HepG2 (cell line): ENCODE results near the gene ODAD4. TPM values are rescaled to one million over a fixed set of nuclear protein-coding genes. Genes with fewer than 3 reads are reported as not detected.

Source experiments
- ATAC-seq: fragments of 200-7000 bp; cut with Tn5 transposase; 3 replicates; pipeline ENCODE4 v1.9.1; 2020; ENCODE audit warnings: mild to moderate bottlenecking, moderate library complexity
- BruUV-seq: library from RNA; stranded (reverse); fragments of 400-500 nt; replicated peaks from 2 replicates; lab custom pipeline; 2021; lab: Mats Ljungman, UMichigan
- CTCF ChIA-PET: fragments of 300-600 bp; formaldehyde crosslinking; extraction: SDS; loops from one replicate; lab custom pipeline; 2021; ENCODE audit warnings: low total read pairs, inconsistent platforms, low intra/inter-chr PET ratio; lab: Yijun Ruan, JAX
- POLR2A ChIA-PET: fragments of 350-600 bp; sonication (Branson Sonifier 250); formaldehyde crosslinking; loops from one replicate; lab custom pipeline; 2020; ENCODE audit warnings: antibody characterized with exemption, inconsistent platforms; lab: Yijun Ruan, JAX
- DNase-seq: peaks from one replicate; pipeline ENCODE4 v3.0.0-alpha.2; 2015; ENCODE audit warnings: low spot score
- FAIRE-seq: peaks from 3 replicates; lab custom pipeline; 2011; peaks lifted over from hg19 to GRCh38; lab: Jason Lieb, UNC
- H2AFZ ChIP-seq: one replicate; pipeline ENCODE4 v1.6.1; 2011; ENCODE audit warnings: low read length, inconsistent platforms
- H3K27ac ChIP-seq: fragments of 300-600 bp; 3 replicates; pipeline ENCODE4 v1.8.0; 2011; ENCODE audit warnings: mixed run types, mild to moderate bottlenecking, mixed read lengths, low read length, inconsistent platforms; ENCODE audit not compliant: insufficient read depth; ENCODE audit errors: extremely low read length
- H3K27me3 ChIP-seq, 2 experiments: fragments of 200-600 bp in 1 of 2; 2 replicates in 1 of 2; 3 replicates in 1 of 2; pipeline versions ENCODE4 v1.6.0 to v1.8.0; 2011; ENCODE audit warnings: low read length in 2 of 2, mild to moderate bottlenecking in 2 of 2, moderate library complexity in 2 of 2, inconsistent platforms in 1 of 2; ENCODE audit not compliant: insufficient read depth in 2 of 2, control insufficient read depth in 1 of 2
- H3K36me3 ChIP-seq, 2 experiments: fragments of 200-600 bp in 1 of 2; replicated peaks in 1 of 2; 2 replicates in 1 of 2; 3 replicates in 1 of 2; pipeline versions ENCODE4 v1.5.1 to v1.8.0; 2011; ENCODE audit warnings: low read length in 2 of 2, inconsistent platforms in 1 of 2; ENCODE audit not compliant: insufficient read depth in 2 of 2, control insufficient read depth in 1 of 2
- H3K4me1 ChIP-seq: 2 replicates; pipeline ENCODE4 v1.5.1; 2012; ENCODE audit warnings: low read length, inconsistent platforms; ENCODE audit not compliant: insufficient read depth
- H3K4me2 ChIP-seq: 2 replicates; pipeline ENCODE4 v1.6.0; 2011; ENCODE audit warnings: low read depth, low read length, inconsistent platforms
- H3K4me3 ChIP-seq, 3 experiments: fragments of 200-600 bp in 1 of 3; sonication (generic), shearing (Covaris generic) in 1 of 3; replicated peaks in 1 of 3; 2 replicates each; pipeline ENCODE4 v1.5.1; 2011 to 2016; ENCODE audit warnings: low read length in 3 of 3, inconsistent platforms in 2 of 3, low read depth in 2 of 3, mild to moderate bottlenecking in 2 of 3, control low read depth in 1 of 3, mixed read lengths in 1 of 3; ENCODE audit not compliant: insufficient read depth in 1 of 3
- H3K79me2 ChIP-seq: one replicate; pipeline ENCODE4 v1.6.1; 2011; ENCODE audit warnings: low read length, inconsistent platforms; ENCODE audit not compliant: insufficient read depth
- H3K9ac ChIP-seq: 2 replicates; pipeline ENCODE4 v1.6.0; 2011; ENCODE audit warnings: mild to moderate bottlenecking, low read depth, low read length, inconsistent platforms; ENCODE audit not compliant: insufficient read depth
- H3K9me3 ChIP-seq: 2 replicates; pipeline ENCODE4 v1.5.1; 2012; ENCODE audit warnings: mild to moderate bottlenecking, low read length
- H4K20me1 ChIP-seq: 2 replicates; pipeline ENCODE4 v1.6.0; 2011; ENCODE audit warnings: inconsistent platforms, mild to moderate bottlenecking, low read length, moderate library complexity; ENCODE audit not compliant: insufficient read depth
- CCDC6 ChIP-seq: sonication (generic); formaldehyde crosslinking; IDR thresholded peaks from 2 replicates; pipeline ENCODE4 v1.8.1; 2022; ENCODE audit warnings: mild to moderate bottlenecking, missing genetic modification reagents, moderate library complexity
- EZH2 ChIP-seq: conservative IDR thresholded peaks from 2 replicates; pipeline ENCODE4 v1.6.1; 2012; ENCODE audit warnings: mild to moderate bottlenecking, low read depth, low read length, moderate library complexity
- HDAC2 ChIP-seq: sonication (generic); formaldehyde crosslinking; IDR thresholded peaks from 2 replicates; pipeline ENCODE4 v1.4.0; 2020; ENCODE audit warnings: missing genetic modification reagents
- KAT8 ChIP-seq: IDR thresholded peaks from 2 replicates; pipeline ENCODE4 v1.6.1; 2016; ENCODE audit warnings: missing genetic modification reagents, missing compliant biosample characterization
- LCORL ChIP-seq, 2 experiments: fragments of 450-650 bp in 1 of 2; sonication (generic) in 1 of 2; formaldehyde crosslinking in 1 of 2; IDR thresholded peaks; 2 replicates each; pipeline versions ENCODE4 v1.5.0 to v1.6.1; 2017 to 2020; ENCODE audit warnings: antibody characterized with exemption in 1 of 2, missing genetic modification reagents in 1 of 2
- RFX3 ChIP-seq: IDR thresholded peaks from 2 replicates; pipeline ENCODE4 v1.6.1; 2016; ENCODE audit warnings: missing biosample characterization, missing genetic modification reagents
- SAFB2 ChIP-seq: sonication (generic); formaldehyde crosslinking; IDR thresholded peaks from 2 replicates; pipeline ENCODE4 v1.5.1; 2020; ENCODE audit warnings: missing genetic modification reagents, low read depth, mild to moderate bottlenecking, borderline replicate concordance
- SMC3 ChIP-seq: IDR thresholded peaks from 2 replicates; pipeline ENCODE4 v1.6.1; 2011; ENCODE audit warnings: low read length, improper control_type of control experiment
- ZBTB44 ChIP-seq: sonication (generic); formaldehyde crosslinking; IDR thresholded peaks from 2 replicates; pipeline ENCODE4 v1.4.0; 2020; ENCODE audit warnings: missing genetic modification reagents
- ZFY ChIP-seq: sonication (generic); formaldehyde crosslinking; IDR thresholded peaks from 2 replicates; pipeline ENCODE4 v1.4.0; 2020; ENCODE audit warnings: missing genetic modification reagents
- ZNF18 ChIP-seq: sonication (generic); formaldehyde crosslinking; IDR thresholded peaks from 2 replicates; pipeline ENCODE4 v1.8.0; 2022; ENCODE audit warnings: mild to moderate bottlenecking, missing genetic modification reagents; ENCODE audit not compliant: insufficient replicate concordance
- ZNF563 ChIP-seq: sonication (generic); formaldehyde crosslinking; IDR thresholded peaks from 2 replicates; pipeline ENCODE4 v1.8.0; 2022; ENCODE audit warnings: mild to moderate bottlenecking, moderate library complexity, missing genetic modification reagents
- WGBS: methylation state at CpG from one replicate; pipeline ENCODE4 v1.1.6; 2017; ENCODE audit warnings: low lambda C conversion rate; 5-methylcytosine and 5-hydroxymethylcytosine counted together
- in situ Hi-C: cut with HindIII; loops from 2 replicates; pipeline ENCODE4 v1.10.0; 2017; ENCODE audit warnings: low pct_unique_long_range_greater_than_20kb; ENCODE audit not compliant: extremely low pct_ligation_motif_present
- intact Hi-C: fragments of 100-400 bp; cut with micrococcal nuclease; formaldehyde crosslinking; loops from one replicate; pipeline ENCODE4 v1.10.0; 2022; ENCODE audit not compliant: unreplicated experiment
- polyA plus RNA-seq, 8 experiments: library from polyadenylated mRNA; depleted of rRNA in 3 of 8; stranded (reverse) in 7 of 8; unstranded in 1 of 8; fragments of >200 nt; fragmentation: Illumina TruSeq in 4 of 8; extraction: Trizol in 4 of 8; gene quantifications; 2 replicates each; pipeline versions ENCODE4 v1.2.1 to v1.2.3, GENCODE V29; 2011 to 2016; ENCODE audit warnings: low read depth in 4 of 8, missing spikeins in 1 of 8, mixed read lengths in 1 of 8; ENCODE audit not compliant: insufficient read depth in 1 of 8
- total RNA-seq, 5 experiments: library from RNA; depleted of rRNA; stranded (reverse); fragments of >200 nt; fragmentation: Illumina TruSeq; extraction: Trizol; gene quantifications; 2 replicates each; pipeline ENCODE4 v1.2.3, GENCODE V29; 2016; ENCODE audit warnings: low read depth in 1 of 5
- TF ChIP-seq, protein P1 (sequence below): sonication (generic); formaldehyde crosslinking; IDR thresholded peaks from 2 replicates; pipeline ENCODE4 v1.4.0; 2020; ENCODE audit warnings: missing genetic modification reagents
- TF ChIP-seq, protein P2 (sequence below): sonication (generic); formaldehyde crosslinking; IDR thresholded peaks from 2 replicates; pipeline ENCODE4 v1.4.0; 2020; ENCODE audit warnings: missing genetic modification reagents

The ODAD4 gene
- total and polyA plus RNA-seq, 2 of the 13 experiments (the other 11 are each of a cell fraction or from before 2014, with no cell fraction given) = 0.48 to 0.53 TPM

- ATAC-seq (no peak), FAIRE-seq (no peak), DNase-seq (no peak)
- Histone ChIP-seq H4K20me1 (no peaks in the 10 kb centered on the region), H3K27me3 (no peaks in the 10 kb centered on the region), H3K36me3 (no peaks in the 10 kb centered on the region), H3K9ac (no peak overlapping the region), H3K4me2 (no peak overlapping the region), H3K9me3 (no peaks in the 10 kb centered on the region), H3K4me3 (no peak overlapping the region), H3K27ac (no peak overlapping the region), H2AFZ (no peak overlapping the region), H3K4me1 (peaks cover 44% of the 10 kb centered on the region), H3K79me2 (no peaks in the 10 kb centered on the region)
- BruUV-seq = no TSS peak
- CTCF ChIA-PET = no interaction called here
- in situ Hi-C loops (no loop called here), intact Hi-C loops (no loop called here)
- POLR2A ChIA-PET = interaction anchor here (2.0 to 2.5 kb wide), 3 partner anchors 9 to 21 kb away, joined by 7 to 11 read pairs (median 10); partner anchors contain the start of genes ACLY and ODAD4
- 61% methylated on average over 2 of the region's 4 CpGs for WGBS
- TF ChIP-seq EZH2 (no peak), SAFB2 (CRISPR knock-in tag) (no peak), ZFY (CRISPR knock-in tag) (no peak), HDAC2 (CRISPR knock-in tag) (no peak), LCORL (IDR thresholded peaks at IDR 0.05) (no peak), LCORL (CRISPR knock-in tag; IDR thresholded peaks at IDR 0.05) (no peak), KAT8 (CRISPR knock-in tag) (no peak), ZNF563 (no peak), RFX3 (no peak), ZNF18 (CRISPR knock-in tag) (no peak), CCDC6 (CRISPR knock-in tag) (no peak), SMC3 (no peak), ZBTB44 (CRISPR knock-in tag) (no peak)
- TF ChIP-seq, protein P1, sequence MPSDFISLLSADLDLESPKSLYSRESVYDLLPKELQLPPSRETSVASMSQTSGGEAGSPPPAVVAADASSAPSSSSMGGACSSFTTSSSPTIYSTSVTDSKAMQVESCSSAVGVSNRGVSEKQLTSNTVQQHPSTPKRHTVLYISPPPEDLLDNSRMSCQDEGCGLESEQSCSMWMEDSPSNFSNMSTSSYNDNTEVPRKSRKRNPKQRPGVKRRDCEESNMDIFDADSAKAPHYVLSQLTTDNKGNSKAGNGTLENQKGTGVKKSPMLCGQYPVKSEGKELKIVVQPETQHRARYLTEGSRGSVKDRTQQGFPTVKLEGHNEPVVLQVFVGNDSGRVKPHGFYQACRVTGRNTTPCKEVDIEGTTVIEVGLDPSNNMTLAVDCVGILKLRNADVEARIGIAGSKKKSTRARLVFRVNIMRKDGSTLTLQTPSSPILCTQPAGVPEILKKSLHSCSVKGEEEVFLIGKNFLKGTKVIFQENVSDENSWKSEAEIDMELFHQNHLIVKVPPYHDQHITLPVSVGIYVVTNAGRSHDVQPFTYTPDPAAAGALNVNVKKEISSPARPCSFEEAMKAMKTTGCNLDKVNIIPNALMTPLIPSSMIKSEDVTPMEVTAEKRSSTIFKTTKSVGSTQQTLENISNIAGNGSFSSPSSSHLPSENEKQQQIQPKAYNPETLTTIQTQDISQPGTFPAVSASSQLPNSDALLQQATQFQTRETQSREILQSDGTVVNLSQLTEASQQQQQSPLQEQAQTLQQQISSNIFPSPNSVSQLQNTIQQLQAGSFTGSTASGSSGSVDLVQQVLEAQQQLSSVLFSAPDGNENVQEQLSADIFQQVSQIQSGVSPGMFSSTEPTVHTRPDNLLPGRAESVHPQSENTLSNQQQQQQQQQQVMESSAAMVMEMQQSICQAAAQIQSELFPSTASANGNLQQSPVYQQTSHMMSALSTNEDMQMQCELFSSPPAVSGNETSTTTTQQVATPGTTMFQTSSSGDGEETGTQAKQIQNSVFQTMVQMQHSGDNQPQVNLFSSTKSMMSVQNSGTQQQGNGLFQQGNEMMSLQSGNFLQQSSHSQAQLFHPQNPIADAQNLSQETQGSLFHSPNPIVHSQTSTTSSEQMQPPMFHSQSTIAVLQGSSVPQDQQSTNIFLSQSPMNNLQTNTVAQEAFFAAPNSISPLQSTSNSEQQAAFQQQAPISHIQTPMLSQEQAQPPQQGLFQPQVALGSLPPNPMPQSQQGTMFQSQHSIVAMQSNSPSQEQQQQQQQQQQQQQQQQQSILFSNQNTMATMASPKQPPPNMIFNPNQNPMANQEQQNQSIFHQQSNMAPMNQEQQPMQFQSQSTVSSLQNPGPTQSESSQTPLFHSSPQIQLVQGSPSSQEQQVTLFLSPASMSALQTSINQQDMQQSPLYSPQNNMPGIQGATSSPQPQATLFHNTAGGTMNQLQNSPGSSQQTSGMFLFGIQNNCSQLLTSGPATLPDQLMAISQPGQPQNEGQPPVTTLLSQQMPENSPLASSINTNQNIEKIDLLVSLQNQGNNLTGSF (CRISPR knock-in tag) = no peak
- TF ChIP-seq, protein P2, sequence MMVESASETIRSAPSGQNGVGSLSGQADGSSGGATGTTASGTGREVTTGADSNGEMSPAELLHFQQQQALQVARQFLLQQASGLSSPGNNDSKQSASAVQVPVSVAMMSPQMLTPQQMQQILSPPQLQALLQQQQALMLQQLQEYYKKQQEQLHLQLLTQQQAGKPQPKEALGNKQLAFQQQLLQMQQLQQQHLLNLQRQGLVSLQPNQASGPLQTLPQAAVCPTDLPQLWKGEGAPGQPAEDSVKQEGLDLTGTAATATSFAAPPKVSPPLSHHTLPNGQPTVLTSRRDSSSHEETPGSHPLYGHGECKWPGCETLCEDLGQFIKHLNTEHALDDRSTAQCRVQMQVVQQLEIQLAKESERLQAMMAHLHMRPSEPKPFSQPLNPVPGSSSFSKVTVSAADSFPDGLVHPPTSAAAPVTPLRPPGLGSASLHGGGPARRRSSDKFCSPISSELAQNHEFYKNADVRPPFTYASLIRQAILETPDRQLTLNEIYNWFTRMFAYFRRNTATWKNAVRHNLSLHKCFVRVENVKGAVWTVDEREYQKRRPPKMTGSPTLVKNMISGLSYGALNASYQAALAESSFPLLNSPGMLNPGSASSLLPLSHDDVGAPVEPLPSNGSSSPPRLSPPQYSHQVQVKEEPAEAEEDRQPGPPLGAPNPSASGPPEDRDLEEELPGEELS (CRISPR knock-in tag) = no peak
Observed at GRCh38 chr17:41939044-41939692, 8.8 kb downstream of the ODAD4 start.
